Sigmoid colon (tissue), 4 donors: ENCODE data around the gene SLC49A4.

Source experiments
- CTCF ChIP-seq, 4 experiments: fragments of 450-650 bp in 3 of 4; fragments of 200-600 bp in 1 of 4; IDR thresholded peaks; one replicate each; pipeline ENCODE4 v1.5.1; 2016 to 2019; ENCODE audit warnings: antibody characterized with exemption in 4 of 4, mild to moderate bottlenecking in 3 of 4, moderate library complexity in 2 of 4
- EP300 ChIP-seq, 4 donors: sonication (generic); formaldehyde crosslinking; IDR thresholded peaks; one replicate each; pipeline ENCODE4 v1.6.1; 2017; ENCODE audit warnings: antibody characterized with exemption in 4 of 4
- POLR2AphosphoS5 ChIP-seq, 4 donors: sonication (generic); formaldehyde crosslinking; IDR thresholded peaks; one replicate each; pipeline ENCODE4 v1.6.1; 2017; ENCODE audit warnings: antibody characterized with exemption in 4 of 4

DNA sequence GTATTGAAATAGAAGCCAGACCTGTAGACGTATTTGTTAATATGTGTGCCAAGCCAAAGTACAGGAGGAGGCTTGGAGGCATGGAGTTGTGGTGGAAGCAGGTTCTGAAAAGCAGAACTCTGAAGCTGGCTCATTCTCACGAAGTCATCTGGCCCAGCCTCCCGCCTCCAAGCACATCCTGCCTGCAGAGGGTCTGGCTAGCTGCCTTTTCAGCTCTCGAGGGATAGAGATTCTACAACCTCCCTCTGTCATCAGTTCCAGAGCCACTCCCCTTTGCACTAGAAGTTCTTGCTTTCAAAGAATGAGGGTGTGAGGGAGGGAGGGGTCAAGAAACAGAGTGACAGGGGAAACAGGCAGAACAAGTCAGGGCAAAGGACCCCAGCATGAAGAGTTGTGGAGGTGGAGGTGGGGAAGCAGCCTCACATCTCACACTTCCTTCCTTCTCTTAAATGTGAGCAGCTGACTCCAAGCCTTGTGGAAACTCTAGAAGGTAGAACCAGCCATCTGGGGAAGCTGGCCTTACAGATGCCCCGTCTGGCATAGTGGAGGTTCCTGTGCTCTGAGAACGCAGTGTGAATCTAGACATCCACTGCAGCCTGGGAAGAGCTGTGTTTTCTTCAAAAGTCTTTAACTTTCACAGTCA lies 95.3 kb downstream of the SLC49A4 start:
- TF ChIP-seq CTCF (IDR thresholded peaks at IDR 0.05) (no peak), EP300 (IDR thresholded peaks at IDR 0.05) (no peak), POLR2AphosphoS5 (IDR thresholded peaks at IDR 0.05) (peak in 1 of 4 donors; percentile 22)
